ENCODE measurements around the gene EXOC3L1. TPM values are rescaled to one million over a fixed set of nuclear protein-coding genes. Genes with fewer than 3 reads are reported as not detected.
A peak's percentile ranks its signal among the peaks of the same experiment; 100 is the strongest.

EXOC3L1 gene
- total and polyA plus RNA-seq, 2 of the 13 experiments (the other 11 are each of a cell fraction or from before 2014, with no cell fraction given): 0.12 TPM; not detected in 1

- TF ChIP-seq HOMEZ (CRISPR knock-in tag; IDR thresholded peaks at IDR 0.05; ENCODE audit: low read depth) (peak; percentile 49; the same call in 1 of the 2 replicates), CREB1 (IDR thresholded peaks at IDR 0.05) (peak; percentile 97), CREB1 (CRISPR knock-in tag; IDR thresholded peaks at IDR 0.05) (peak; percentile 84), KLF9 (CRISPR knock-in tag; IDR thresholded peaks at IDR 0.05; ENCODE audit: low read depth) (peak; percentile 84; the same call in 1 of the 2 replicates), HIC2 (CRISPR knock-in tag; IDR thresholded peaks at IDR 0.05; ENCODE audit: low read depth) (no peak), BRCA1 (CRISPR knock-in tag; IDR thresholded peaks at IDR 0.05) (no peak), GATAD2A (CRISPR knock-in tag; IDR thresholded peaks at IDR 0.05) (peak; percentile 71), ZNF329 (CRISPR knock-in tag; IDR thresholded peaks at IDR 0.05; ENCODE audit: low read depth) (peak; percentile 75; the same call in 1 of the 2 replicates), ZNF275 (CRISPR knock-in tag; IDR thresholded peaks at IDR 0.05; ENCODE audit: borderline replicate concordance) (peak; percentile 71; the same call in 1 of the 2 replicates), TFDP2 (CRISPR knock-in tag; IDR thresholded peaks at IDR 0.05) (peak; percentile 84), ZNF607 (CRISPR knock-in tag; IDR thresholded peaks at IDR 0.05; ENCODE audit: borderline replicate concordance) (peak; percentile 51), HIVEP1 (CRISPR knock-in tag; IDR thresholded peaks at IDR 0.05) (no peak; the same call in 1 of the 2 replicates), E2F2 (CRISPR knock-in tag; IDR thresholded peaks at IDR 0.05; ENCODE audit: borderline replicate concordance) (0 out of 2 replicates have a peak, but pooled peaks have one; percentile 74), ZNF770 (CRISPR knock-in tag; IDR thresholded peaks at IDR 0.05) (0 out of 2 replicates have a peak, but pooled peaks have one; percentile 47), TFAP4 (IDR thresholded peaks at IDR 0.05; ENCODE audit: borderline replicate concordance, low read depth) (peak; percentile 33; the same call in 1 of the 2 replicates), MAZ (IDR thresholded peaks at IDR 0.05; ENCODE audit: borderline replicate concordance, low read depth, low read length) (peak; percentile 70; the same call in 1 of the 2 replicates), MAZ (CRISPR knock-in tag; IDR thresholded peaks at IDR 0.05; ENCODE audit: low read depth) (peak; percentile 91), RBM39 (IDR thresholded peaks at IDR 0.05; ENCODE audit: low read depth, low read length, poor library complexity, severe bottlenecking) (peak; percentile 56)
Measured at GRCh38 chr16:67183627-67184452, 6.1 kb downstream of the EXOC3L1 start, which contains the start of gene MATCAP1 (continued).

Measured in HepG2 (cell line).